DMS153 (cell line): ENCODE measurements around the gene RNF207.
A peak's percentile ranks its signal among the peaks of the same experiment; 100 is the strongest.

Source experiments
- DNase-seq: peaks from one replicate; lab custom pipeline; 2025; lab: John Stamatoyannopoulos, UW

Gene RNF207

DNA sequence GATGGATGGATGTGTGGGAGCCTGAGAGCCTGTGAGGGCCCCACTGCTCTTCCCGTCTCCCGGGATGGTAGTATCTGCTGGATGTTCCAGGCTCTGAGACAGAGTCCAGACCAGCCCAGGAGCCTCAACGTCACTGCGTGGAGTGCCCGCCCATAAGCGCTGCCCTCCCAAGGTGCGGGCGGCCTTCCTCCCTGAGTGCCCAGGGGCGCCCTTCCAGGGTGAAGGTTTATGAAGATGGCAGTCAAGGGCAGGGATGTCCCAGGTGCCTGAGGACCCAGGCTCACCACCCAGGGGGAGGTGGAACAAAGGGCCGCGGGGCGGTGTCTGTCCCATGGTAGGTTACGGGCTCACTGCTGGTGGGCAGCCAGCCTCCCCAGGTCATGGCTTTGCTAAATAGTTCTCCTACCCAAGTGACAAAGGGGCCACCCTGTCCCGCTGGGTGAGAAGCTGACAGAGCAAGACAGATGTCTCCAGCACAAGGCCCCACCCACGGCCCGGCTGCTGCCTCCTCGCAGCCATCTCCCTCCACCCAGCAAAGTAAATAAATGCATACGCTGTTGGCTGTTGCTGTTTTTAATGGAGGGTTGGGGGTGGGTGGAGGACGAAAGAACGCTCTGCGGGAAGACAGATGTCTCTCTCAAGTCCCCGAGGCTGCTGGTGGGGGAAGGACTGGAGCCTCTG, 63.9 kb downstream of the RNF207 start:
- DNase-seq = peak; percentile 73

DNA sequence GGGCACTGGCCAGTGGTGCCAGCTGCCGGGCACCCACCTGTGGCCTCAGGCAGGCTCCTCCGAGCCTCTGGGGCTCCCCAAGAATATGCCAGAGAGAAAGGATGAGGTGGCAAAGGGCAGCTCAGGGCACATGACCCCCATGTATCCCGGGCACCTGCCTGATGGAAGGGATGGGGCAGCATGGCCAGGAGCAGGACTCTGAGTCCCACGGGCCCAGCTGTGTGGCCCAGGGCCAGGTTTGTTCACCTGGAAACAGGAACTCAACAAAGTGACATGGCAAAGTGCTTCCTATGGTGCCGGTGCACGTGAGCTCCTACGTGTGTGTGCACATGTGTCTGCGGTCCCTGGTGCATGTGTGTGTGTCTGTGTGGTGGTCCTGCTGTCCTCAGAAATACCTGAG, 64.5 kb downstream of the RNF207 start:
- peak; percentile 70 for DNase-seq
